OCI-LY3 (cell line): ENCODE results near the gene PDE4D.

Experiments used
- H2AFZ ChIP-seq: fragments of 200-600, 300-600 bp; shearing (Covaris generic); 2 replicates; pipeline ENCODE4 v1.6.0; 2014; ENCODE audit warnings: antibody characterized with exemption, low read depth, low read length
- H3K27ac ChIP-seq: fragments of 200-600, 300-600 bp; sonication (generic); 2 replicates; pipeline ENCODE4 v1.5.1; 2014; ENCODE audit warnings: mild to moderate bottlenecking, low read length, moderate library complexity, mixed read lengths
- H3K27me3 ChIP-seq: fragments of 200-600, 300-600 bp; sonication (generic); 2 replicates; pipeline ENCODE4 v1.6.1; 2014; ENCODE audit warnings: low read depth, low read length, mixed read lengths
- H3K36me3 ChIP-seq: fragments of 200-600, 300-600 bp; sonication (generic); replicated peaks from 2 replicates; pipeline ENCODE3; 2014; ENCODE audit warnings: low read depth, low read length, mixed read lengths
- H3K4me1 ChIP-seq: fragments of 300-600, 200-600 bp; sonication (generic); 2 replicates; pipeline ENCODE4 v1.6.1; 2014; ENCODE audit warnings: low read length, mixed read lengths
- H3K4me2 ChIP-seq: fragments of 200-600, 300-600 bp; sonication (generic); 2 replicates; pipeline ENCODE4 v1.6.1; 2014; ENCODE audit warnings: low read length, mixed read lengths
- H3K4me3 ChIP-seq: fragments of 300-600, 200-600 bp; sonication (generic); 2 replicates; pipeline ENCODE4 v1.5.1; 2014; ENCODE audit warnings: antibody characterized with exemption, mild to moderate bottlenecking, low read length, moderate library complexity
- H3K79me2 ChIP-seq: fragments of 300-600, 200-600 bp; shearing (Covaris generic); 2 replicates; pipeline ENCODE4 v1.6.1; 2014; ENCODE audit warnings: mild to moderate bottlenecking, low read length, mixed read lengths
- H3K9ac ChIP-seq: fragments of 300-600, 200-600 bp; shearing (Covaris generic); 2 replicates; pipeline ENCODE4 v1.6.0; 2014; ENCODE audit warnings: mild to moderate bottlenecking, low read length, moderate library complexity
- H3K9me3 ChIP-seq: fragments of 200-600, 300-600 bp; shearing (Covaris generic); 2 replicates; pipeline ENCODE4 v1.6.1; 2014; ENCODE audit warnings: low read length, mixed read lengths; ENCODE audit not compliant: insufficient read depth
- H4K20me1 ChIP-seq: fragments of 200-600, 300-600 bp; sonication (generic); 2 replicates; pipeline ENCODE4 v1.6.1; 2016; ENCODE audit warnings: low read length, mixed read lengths; ENCODE audit not compliant: insufficient read depth
- CTCF ChIP-seq: fragments of 200-600, 300-600 bp; sonication (generic); IDR thresholded peaks from 2 replicates; pipeline ENCODE4 v1.5.1; 2014; ENCODE audit warnings: antibody characterized with exemption, low read length, low read depth
- EZH2phosphoT487 ChIP-seq: fragments of 200-600 bp; shearing (Covaris generic); IDR thresholded peaks from 2 replicates; pipeline ENCODE4 v1.6.1; 2018; ENCODE audit warnings: antibody characterized with exemption, mixed run types, low read depth

PDE4D gene

GRCh38 chr5:59856358-59856757 lies 37.2 kb downstream of the PDE4D start:
- Histone ChIP-seq H3K27ac (no peak overlapping the region), H3K36me3 (no peaks in the 10 kb centered on the region), H3K9me3 (no peaks in the 10 kb centered on the region), H3K4me2 (no peak overlapping the region), H4K20me1 (no peaks in the 10 kb centered on the region), H3K4me1 (no peaks in the 10 kb centered on the region), H3K9ac (no peak overlapping the region), H3K27me3 (no peaks in the 10 kb centered on the region), H3K79me2 (no peaks in the 10 kb centered on the region), H2AFZ (no peak overlapping the region), H3K4me3 (no peak overlapping the region)
- TF ChIP-seq CTCF (no peak), EZH2phosphoT487 (no peak)

DNA sequence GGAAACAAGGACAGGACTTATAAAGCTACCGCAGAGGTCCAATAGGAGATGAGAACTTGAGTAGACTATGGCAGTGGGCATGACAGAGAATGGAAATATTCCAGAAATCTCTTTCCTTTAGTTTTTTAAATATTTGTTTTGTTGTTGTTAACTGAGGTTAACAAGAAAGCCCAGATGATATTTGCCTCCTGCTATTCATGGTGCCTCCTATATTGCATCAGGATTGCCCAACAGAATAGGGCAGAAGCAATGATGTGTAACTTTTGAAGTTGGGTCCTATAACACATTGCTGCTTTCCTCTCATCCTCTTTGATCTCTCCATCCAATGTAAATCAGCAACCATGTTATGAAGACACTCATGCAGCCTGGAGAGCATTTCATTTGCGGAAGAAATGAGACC lies 42.8 kb downstream of the PDE4D start:
- TF ChIP-seq CTCF (no peak), EZH2phosphoT487 (no peak)
- no peak overlapping the region for H3K9ac ChIP-seq
- no peaks in the 10 kb centered on the region for H4K20me1 ChIP-seq
- H3K4me3 ChIP-seq: no peak overlapping the region
- no peaks in the 10 kb centered on the region for H3K79me2 ChIP-seq
- no peak overlapping the region for H2AFZ ChIP-seq
- H3K36me3 ChIP-seq: no peaks in the 10 kb centered on the region
- H3K4me2 ChIP-seq: no peak overlapping the region
- no peaks in the 10 kb centered on the region for H3K4me1 ChIP-seq
- H3K27me3 ChIP-seq: no peaks in the 10 kb centered on the region
- H3K9me3 ChIP-seq: no peaks in the 10 kb centered on the region
- no peak overlapping the region for H3K27ac ChIP-seq

GRCh38 chr5:59847586-59847985 lies 45.9 kb downstream of the PDE4D start:
- H3K27me3 ChIP-seq: no peaks in the 10 kb centered on the region
- H3K4me1 ChIP-seq: no peaks in the 10 kb centered on the region

GRCh38 chr5:59845730-59846129 lies 47.8 kb downstream of the PDE4D start:
- H3K79me2 ChIP-seq: no peaks in the 10 kb centered on the region
- H3K27me3 ChIP-seq: no peaks in the 10 kb centered on the region
- H3K4me1 ChIP-seq: no peaks in the 10 kb centered on the region
- H3K9me3 ChIP-seq: no peaks in the 10 kb centered on the region
- no peak overlapping the region for H2AFZ ChIP-seq
- H3K9ac ChIP-seq: no peak overlapping the region
- no peaks in the 10 kb centered on the region for H4K20me1 ChIP-seq
- H3K27ac ChIP-seq: no peak overlapping the region
- no peak overlapping the region for H3K4me3 ChIP-seq
- no peak overlapping the region for H3K4me2 ChIP-seq
- TF ChIP-seq CTCF: no peak
- TF ChIP-seq EZH2phosphoT487: no peak
- H3K36me3 ChIP-seq: no peaks in the 10 kb centered on the region

More at GRCh38 chr5:59847586-59847985, 45.9 kb downstream of the PDE4D start:
- no peak overlapping the region for H3K27ac ChIP-seq
- no peak overlapping the region for H3K4me2 ChIP-seq
- no peaks in the 10 kb centered on the region for H3K36me3 ChIP-seq
- no peaks in the 10 kb centered on the region for H4K20me1 ChIP-seq
- TF ChIP-seq EZH2phosphoT487: no peak
- no peak for TF ChIP-seq CTCF
- no peak overlapping the region for H2AFZ ChIP-seq
- no peak overlapping the region for H3K4me3 ChIP-seq
- no peaks in the 10 kb centered on the region for H3K79me2 ChIP-seq
- H3K9ac ChIP-seq: no peak overlapping the region
- no peaks in the 10 kb centered on the region for H3K9me3 ChIP-seq
